Measurements from ENCODE around the gene SPTBN5.

Gene SPTBN5

DNA sequence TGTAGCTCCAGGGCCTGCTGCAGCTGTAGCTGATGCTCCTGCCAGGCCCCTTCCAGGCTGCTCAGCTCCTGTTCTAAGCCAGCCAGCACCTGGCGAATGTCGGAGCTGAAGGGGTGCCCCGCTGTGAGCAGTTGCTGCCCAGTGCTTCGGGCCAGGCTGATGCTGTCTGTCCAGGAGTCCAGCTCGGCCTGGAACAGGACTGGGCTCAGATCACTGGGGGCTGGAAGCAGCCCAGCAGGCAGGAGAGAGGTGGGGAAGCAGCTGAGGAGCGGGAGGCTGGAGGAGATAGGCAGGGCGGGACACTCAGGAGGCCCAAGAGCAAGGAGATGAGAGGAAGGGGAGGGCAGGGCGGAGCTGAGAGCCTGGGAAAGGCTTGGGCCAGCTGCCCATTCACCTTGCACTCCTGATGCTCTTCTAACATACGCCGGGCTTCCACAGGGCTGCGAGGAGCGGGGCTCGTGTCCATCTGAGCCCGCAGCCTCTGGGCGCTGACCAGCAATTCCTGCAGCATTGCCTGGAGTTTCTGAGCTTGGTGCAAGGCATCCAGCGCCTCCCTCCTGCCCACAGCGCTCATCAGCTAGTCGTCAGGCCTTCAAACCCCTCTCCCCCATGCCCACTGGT, 32.0 kb downstream of the SPTBN5 start:
- no peak for DNase-seq

DNA sequence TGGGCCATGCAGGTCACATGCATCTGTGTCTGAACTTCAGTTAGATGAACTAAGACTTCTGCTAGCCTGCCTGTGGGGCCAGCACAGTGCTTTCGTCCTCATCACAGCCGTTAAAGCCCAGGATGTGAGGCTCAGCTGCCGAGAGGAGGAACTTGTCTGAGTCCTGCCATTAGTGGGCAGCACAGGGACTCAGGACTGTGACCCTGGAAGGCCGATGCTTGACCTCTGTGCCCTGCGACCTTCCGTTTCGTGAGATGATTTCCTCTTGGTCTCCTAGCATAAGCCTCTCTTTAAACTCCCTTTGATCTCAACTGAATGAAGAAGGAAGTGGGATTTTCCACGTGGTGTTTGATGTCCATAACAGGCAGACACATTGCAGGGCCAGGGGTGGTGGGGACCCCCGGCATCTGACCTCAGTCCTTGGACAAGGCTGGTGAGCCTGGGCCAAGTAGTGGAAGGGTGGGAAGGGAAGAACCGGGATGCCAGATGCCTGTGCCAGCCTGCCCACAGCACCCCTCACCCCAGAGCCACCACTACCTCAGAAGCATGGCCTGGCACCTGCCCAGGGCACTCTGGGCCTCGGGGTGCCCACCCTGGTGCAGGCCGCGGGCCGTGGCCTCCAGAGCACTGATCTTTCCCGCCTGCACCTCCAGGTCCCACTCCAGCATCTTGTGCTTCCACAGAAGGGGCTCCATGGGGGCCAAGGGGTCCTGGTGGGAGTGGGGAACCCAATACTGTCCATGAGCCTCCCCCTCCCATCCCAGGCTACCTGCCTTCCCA, 33.6 kb downstream of the SPTBN5 start:
- DNase-seq: no peak

DNA sequence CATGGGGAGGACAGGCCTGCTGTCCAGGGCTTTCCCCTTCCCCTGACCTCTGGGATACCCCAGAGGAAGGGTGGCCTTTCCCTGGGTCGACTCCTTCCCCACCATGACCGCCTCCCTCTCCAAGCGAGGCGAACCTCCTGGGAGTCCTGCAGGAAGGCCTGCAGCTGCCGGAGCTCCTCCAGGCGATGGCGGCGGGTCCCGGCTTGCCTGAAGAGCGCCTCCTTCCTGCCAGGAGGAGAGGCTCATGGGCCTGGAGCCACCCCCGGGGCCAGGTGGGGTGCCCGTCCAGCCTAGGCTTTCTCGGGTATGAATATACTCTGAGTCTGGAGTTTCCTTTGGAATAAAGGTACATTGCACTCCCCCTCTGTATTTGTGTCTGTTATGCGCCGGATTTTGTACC, 35.1 kb downstream of the SPTBN5 start:
- no peak for DNase-seq

DNA sequence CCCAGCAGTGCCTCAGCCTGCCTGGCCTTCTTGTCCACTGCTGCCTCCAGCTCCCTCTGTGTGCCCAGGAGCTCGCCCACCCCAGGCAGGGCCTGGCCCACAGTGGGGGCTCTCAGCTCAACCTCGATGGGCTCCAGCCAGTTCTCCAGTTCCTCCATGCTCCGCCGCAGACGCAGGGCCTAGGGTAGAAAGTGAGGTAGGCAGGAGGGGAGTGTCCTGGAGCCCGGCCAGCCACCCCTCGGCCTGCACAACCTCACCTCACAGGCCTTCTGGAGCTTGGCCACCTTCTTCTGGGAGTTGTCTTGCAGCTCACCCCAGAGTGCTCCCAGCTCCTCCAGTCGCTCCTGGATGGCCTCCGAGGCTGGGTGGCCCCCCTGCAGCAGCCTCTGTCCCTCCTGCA, 36.5 kb downstream of the SPTBN5 start:
- DNase-seq: no peak

DNA sequence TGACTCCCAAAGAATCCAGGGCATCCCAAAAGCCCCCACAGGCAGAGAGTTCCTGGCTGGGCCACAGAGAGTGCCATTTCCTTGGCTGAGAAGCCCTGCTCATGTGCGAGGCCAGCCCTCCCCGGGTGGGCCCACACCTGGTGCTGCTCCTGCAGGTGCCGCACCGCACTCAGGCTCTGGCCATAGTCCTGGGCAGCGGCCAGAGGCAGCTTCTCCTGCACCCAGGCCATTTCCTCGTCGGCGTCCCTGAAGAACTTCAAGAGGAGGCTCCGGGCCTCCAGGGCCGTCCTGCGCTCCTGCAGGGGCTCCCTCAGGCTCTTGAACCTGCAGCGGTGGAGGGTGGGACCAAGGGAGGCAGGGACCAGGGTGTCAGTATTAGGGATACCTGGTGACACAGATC, 37.1 kb downstream of the SPTBN5 start:
- DNase-seq: no peak

DNA sequence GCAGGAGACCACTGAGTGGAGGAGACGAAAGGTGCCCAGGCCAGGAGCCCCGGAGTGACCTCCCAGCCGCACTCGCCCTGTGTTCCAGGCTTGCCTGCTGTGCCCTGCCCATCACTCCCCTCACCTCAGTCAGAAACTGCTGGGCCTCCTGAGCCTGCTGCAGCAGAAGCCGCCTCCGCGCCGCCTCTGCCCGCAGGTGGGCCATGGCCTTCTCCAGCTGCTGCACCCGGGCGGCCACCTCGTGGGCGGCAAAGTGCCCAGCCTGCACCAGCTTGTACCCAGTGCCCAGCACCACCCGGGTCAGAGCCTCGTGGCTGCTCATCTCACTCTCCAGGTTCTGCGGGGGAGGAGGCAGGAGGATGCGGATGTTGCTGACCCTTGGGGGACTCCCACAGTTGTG, 37.6 kb downstream of the SPTBN5 start:
- DNase-seq: no peak

DNA sequence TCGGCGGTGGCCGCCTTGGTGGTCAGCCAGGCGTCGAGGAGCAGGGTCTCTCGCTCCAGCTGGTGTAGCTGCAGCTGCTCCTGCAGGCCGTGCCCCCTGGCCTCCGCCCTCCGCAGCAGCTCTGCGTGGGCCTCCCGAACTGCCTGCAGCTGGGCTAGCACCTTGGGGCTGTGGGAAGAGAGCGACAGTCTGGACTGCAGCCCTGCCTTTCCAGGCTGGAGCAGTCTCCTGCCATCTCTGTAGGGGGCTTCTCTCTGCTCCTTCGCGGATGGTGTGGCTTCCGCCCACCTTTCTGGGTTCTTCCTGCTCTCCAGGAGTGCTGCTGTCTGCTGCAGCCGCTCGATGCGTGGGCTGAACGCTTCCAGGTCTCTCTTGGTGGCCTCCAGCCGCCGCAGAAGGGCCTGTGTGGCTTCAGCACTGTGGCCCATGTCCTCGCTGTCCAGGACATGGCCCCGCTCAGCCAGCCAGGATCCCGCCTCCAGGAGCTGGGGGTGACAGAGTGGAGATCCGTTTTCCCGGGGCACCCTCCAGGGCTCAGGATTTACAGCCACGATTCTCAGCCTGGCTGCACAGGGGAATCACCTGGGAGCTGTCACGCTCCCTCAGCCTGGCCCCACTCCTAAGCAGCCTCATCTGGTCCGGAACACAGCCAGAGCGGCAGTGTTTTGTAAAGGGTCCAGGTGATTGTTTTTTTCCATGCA, 38.4 kb downstream of the SPTBN5 start:
- DNase-seq: no peak

DNA sequence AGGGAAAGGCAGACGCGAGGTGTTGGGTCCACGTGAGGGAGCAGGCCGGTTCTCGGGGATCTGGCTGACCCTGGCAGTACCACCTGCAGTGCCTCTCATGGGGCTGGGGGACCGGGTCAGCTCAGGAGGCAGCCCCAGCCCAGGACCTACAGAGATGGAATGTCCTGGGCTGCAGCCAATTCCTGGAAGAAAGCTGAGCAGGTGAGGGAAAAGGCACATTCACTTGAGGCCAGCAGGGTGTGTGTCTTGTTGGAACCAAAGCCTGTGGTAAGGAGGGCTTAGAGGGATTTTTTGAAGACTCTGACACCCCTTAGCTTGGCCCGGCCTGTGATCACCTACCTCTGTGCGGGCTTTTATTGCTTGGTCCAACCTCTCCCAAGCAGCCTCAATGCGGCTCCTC, 39.4 kb downstream of the SPTBN5 start:
- no peak for DNase-seq

DNA sequence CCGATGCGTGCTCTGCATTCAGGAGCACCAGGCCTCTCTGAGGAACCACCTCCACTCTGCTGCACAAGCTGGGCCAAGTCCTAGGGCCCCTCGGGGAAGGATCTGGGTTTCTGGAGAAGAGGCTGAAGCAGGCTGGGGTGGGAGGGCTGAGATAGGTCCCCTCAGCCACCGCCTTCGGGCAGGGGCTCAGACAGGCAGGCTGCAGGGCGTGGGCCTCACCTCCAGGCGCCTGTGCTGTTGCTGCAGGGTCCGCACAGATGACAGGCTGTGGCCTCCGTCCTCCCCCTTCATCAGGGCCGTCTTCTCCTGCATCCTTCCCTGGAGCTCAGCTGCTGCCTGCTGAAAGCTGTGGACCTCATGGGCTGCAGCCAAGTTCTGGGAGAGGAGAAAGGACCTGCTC, 40.0 kb downstream of the SPTBN5 start:
- DNase-seq: no peak

DNA sequence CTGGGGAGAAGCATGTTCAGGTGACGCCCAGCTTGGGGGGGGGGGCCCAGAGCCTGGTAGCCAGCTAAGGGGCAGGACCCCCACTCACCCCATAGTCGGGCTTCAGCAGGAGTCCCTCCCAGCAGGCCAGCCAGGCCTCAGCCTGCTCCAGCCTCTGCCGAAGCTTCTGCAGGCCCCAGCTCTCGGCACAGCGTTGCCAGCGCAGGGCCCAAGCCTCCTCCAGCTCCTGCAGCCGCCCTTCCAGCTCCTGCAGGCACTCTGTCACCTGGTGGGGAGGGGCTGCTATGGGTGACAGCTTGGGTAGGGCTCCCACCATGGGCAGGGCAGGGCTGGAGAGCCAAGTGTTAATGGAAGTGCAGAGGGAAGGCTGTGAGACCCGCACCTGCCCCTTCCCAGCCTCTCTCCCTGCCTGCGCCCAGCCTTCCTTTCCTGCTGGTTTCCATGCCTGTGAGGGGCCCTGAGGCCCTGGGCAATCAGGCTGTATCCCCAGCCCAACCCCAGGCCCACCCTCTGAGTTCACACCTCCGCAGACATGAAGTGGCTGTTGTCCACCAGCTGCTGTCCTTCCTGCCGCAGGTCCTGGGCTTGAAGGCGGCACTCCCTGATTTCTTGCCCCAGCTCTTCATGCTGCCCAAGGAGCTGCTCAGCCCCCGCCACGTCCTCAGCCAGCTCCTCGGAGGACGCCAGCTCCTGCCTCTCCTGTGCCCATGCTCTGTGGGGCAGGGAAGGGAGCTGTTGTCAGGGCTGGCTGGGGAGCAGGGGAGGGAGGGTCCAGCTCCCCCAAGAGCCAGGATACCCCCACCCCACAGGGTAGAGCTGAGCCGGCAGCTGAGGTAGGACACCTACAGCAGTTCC, 40.9 kb downstream of the SPTBN5 start:
- DNase-seq: no peak

DNA sequence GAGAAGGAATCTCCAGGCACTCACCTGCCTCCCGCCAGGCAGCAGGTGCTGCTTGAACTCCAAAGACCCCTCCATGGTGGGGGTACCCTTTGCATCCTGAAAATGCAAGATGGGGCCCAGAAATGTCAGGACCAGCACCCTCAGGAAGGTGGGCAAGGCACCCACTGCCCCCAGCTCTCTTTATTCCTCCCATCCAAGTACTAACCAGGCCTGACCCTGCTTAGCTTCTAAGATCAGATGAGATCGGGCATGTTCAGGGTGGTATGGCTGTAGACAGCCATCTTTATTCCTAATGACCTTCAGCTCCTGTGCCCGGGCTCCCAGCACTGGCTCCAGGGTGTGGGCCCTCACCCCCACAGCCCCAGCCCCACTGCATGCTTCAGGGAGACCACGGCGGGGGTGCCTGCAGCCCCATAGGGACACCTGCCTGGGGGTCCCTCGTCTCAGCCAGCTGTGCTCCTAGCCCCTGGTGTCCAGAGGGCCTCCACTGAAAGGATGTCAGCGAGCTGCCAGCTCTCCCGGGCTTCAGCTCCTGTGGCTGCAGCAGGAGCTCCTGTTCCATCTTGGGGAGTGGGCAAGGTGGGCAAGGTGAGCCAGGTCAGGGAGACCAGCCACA, 42.0 kb downstream of the SPTBN5 start:
- no peak for DNase-seq

DNA sequence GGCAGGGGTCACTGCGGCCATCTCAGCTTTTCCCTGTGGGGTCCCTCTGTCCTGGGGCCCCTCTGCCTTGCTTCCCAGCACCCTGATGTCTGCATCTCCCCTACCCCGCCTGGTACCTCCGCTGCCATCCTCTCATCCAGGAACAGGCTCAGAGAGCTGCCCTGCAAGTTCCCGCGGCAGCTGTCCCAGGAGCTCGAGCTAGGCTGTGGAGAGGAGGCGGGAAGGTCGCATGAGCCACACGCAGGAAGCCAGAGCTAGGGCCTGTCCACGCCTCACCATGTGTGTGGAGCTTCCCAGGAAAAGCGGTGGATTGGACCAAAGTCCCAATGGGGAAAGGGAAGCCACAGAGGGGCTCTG, 42.7 kb downstream of the SPTBN5 start:
- DNase-seq: no peak

DNA sequence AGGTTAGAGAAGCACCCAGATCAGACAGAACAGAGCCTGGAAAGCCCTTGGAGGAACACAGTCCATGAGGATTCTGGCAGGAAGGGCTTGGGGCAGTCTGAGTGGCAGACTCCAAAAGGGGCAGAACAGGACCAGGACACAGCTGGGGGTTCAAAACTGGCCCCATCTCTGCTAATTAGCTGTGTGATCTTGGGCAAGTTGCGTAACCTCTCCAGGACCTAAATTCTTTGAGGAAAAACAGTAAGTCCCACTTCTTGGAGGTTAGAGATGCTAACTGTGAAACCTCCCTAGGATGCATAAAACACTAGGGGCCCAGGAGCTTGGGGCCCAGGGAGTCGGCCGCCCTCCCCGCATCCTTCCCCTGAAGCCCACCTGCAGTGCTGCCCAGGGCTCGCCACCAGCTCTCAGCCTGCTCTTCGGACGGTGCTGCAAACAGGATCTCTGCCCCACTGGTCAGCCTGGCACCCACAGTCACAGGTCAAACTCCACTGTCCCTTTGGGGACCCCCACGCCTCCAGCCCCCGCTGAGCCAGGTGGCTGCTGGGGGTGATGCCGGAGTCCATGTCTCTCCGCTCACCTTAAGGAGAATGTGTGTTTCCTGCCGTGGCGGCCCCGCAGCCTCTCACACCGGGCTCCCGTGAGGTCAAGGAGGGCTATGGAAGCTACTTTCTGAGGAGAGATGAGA, 43.2 kb downstream of the SPTBN5 start:
- DNase-seq: no peak

DNA sequence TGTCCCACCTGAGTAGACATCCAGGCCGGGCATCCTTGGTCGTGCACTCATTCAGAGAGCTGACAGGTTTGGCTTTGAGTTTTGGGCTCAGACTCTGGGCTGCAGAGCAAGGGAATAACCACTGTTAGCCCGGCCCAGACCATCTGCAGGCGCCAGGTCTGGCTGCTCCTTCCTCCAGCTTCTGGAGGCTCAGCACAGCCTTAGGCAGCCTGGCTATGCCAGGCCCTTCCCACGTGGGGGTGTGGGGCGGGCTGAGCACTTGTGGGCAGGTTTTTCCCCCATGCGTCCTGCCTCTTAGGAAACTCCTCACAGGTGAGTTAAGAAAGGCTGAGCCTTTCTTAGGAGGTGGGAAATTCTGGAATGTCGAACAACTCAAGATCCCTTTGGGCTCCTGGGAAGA, 44.0 kb downstream of the SPTBN5 start:
- DNase-seq: no peak

DNA sequence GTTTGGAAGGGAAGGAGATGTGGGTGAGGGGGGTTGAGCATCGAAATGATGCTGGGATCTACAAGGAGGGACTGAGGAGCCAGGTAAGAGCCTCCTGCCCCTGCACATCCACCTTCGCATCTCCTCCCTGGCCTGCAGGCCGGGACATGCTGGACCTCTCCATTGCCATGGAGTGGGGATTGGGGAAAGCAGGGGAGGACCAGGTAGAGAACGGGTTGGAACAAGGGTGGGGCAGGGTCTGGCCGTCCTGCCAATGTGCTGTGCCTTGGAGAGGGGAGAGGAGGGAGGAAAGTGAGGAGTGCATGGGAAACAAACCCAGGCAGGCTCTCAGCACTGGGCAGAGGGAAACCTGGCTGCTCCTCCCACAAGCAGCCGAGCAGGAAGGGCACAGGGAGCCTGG, 44.6 kb downstream of the SPTBN5 start:
- DNase-seq: no peak

DNA sequence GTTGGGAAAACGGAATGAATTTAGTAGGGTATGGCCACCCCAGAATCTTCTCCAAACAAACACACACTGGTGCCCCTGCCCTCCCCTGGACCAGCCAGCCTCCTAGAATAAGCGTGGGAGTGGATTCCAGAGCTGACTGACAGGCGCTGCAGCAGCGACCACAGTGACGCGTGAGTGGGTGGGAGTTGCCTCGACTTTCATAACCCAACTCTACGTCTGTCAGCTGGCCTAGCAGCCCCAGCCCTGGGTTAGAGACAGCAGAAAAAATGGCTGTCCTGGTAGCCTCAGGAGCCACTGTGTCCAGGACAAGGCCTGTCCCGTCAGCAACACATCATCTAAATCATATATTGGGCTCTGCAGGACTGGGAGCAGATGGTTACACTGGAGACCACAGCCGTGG, 45.2 kb downstream of the SPTBN5 start:
- DNase-seq: no peak

DNA sequence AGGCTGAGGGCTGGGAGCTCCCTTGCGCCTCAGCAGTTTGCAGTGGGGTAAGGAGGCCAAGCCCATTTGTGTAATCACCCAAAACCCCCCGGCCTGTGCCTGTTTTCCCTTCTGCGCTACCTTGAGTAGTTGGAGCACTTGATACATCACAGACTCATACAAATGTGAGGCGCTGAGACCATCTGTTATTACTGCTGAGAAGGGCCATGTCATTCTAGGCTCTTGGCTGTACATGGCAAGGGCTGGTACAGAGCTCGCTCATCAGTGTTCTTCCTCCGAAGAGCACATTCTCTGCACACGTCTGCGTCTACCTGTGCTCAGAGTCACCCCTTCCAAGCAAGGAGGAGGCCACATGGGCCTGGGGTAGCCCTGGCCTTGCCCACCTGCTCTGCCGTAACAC, 45.9 kb downstream of the SPTBN5 start:
- DNase-seq: no peak

DNA sequence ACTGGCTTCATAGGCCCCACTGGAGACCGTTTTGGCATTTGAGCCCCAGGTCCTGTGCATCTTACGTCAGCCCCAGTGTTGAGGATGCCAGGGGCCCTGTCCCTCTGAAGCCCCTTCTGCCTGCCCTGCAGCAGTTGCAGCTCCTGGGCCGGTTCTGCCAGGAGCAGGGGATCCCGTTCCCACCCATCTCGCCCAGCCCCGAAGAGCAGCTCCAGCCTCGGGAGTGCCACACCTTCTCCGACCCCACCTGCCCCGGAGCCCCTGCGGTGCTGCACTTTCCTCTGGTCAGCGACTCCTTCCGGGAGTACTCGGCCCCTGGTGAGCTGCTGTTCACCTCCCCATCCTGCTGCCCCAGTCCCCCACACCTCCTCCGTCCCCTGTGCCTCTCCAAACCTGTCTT, 46.6 kb downstream of the SPTBN5 start:
- DNase-seq: no peak

DNA sequence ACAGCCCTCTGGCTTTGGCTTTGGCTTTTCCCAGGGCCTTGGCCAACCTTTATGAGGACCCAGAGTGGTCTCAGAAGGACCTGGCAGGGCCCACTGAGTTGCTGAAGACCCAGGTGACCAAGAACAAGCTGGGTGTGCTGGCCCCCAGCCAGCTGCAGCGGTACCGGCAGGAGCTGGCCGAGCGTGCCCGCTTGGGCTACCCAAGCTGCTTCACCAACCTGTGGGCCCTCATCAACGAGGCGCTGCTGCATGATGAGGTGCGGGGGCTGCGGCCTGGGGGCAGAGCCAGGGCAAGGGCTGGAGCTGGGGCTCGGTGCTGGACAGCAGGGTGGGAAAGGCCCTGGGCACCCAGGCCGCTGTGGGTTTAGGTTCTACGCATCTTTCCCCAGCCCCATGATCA, 49.0 kb downstream of the SPTBN5 start:
- DNase-seq: no peak

DNA sequence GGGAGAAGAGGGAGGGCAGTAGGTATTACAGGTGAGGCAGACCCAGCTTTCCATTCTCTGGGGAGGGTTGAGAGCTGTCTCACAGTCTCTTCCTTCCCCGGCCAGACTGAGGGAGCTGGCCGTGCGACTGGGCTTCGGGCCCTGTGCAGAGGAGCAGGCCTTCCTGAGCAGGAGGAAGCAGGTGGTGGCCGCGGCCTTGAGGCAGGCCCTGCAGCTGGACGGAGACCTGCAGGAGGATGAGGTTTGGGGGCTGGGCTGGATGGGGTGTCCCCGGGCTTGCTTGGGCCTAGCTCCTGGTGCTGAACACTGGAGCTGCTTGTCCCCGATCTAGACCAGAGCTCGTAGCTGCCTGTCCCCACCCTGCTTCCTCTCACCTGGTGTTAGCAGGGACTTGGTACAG, 50.3 kb downstream of the SPTBN5 start:
- DNase-seq: no peak

DNA sequence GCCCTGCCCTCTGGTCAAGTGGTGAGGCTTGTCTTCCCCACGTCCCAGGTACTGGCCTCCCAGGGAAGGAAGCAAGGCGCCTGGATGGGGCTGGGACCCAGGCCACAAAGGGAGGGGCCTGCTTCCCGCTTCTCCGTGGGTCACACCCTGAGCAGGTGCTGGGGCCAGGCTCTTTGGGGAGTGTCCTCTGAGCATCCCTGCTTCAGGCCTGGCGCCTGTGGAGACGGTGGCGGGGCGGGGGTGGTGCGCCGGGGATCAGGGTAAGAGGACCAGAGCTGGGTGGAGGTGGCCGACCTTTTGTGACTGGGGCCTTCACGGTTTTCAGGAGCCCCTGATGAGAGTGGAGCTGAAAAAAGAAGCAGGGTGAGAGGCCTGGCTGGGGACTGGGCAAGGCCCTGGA, 51.6 kb downstream of the SPTBN5 start:
- no peak for DNase-seq

DNA sequence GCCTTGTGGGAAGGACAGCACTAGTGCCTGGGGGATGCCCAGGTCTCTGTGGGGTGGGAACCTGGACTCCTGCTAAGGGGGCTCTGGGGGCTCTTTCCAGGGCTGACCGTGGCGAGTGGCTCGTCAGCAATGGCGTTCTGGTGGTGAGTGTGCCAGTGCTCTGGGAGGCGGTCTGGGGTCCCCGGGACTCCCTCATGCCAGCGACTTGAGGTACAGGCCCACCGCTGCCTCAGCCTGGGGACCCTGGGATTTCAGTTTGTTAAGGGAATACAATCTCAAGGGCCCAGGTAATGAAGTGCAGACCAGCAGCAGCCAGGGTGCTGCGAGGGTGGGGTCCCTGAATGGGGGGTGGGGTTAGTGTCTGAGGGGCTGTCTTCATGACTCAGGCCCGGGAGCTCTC, 52.7 kb downstream of the SPTBN5 start:
- DNase-seq: no peak

Measured in kidney glomerular epithelial cell (primary cell).